Ovary (tissue), 3 donors: ENCODE measurements around the gene RPTOR.

Experiments
- POLR2A ChIP-seq: fragments of 450-650 bp; IDR thresholded peaks from one replicate; pipeline ENCODE4 v1.6.1; 2017; ENCODE audit warnings: antibody characterized with exemption, mild to moderate bottlenecking, moderate library complexity
- TF ChIP-seq, protein P1 (sequence below), 3 donors: fragments of 450-650 bp in 2 of 3; fragments of 200-600 bp in 1 of 3; IDR thresholded peaks; one replicate each; pipeline versions ENCODE4 v1.5.1 to v1.8.0; 2016 to 2022; ENCODE audit warnings: antibody characterized with exemption in 3 of 3, mild to moderate bottlenecking in 1 of 3
- donor health status: DM: no; HTN: no; CAD: no.

DNA sequence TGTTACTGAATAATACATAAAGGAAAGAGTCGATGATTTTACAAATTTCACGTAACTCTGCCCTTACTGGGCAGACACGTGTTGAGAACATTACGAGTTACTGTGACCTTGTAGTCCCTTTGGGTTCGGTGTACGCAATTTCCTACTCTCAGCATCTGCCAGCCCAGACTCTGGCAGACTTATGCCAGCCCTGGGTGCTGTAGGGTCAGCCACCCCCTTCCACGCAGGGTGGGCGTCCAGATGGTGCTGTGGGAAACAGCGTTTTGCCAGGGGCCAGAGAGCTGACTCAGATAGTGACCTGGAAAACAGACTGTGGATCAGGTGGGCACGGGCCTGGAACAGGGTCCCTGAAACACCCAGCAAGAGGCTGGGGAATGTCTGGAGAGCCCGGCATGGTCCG lies 148.9 kb downstream of the RPTOR start:
- no peak for TF ChIP-seq POLR2A
- TF ChIP-seq, protein P1, sequence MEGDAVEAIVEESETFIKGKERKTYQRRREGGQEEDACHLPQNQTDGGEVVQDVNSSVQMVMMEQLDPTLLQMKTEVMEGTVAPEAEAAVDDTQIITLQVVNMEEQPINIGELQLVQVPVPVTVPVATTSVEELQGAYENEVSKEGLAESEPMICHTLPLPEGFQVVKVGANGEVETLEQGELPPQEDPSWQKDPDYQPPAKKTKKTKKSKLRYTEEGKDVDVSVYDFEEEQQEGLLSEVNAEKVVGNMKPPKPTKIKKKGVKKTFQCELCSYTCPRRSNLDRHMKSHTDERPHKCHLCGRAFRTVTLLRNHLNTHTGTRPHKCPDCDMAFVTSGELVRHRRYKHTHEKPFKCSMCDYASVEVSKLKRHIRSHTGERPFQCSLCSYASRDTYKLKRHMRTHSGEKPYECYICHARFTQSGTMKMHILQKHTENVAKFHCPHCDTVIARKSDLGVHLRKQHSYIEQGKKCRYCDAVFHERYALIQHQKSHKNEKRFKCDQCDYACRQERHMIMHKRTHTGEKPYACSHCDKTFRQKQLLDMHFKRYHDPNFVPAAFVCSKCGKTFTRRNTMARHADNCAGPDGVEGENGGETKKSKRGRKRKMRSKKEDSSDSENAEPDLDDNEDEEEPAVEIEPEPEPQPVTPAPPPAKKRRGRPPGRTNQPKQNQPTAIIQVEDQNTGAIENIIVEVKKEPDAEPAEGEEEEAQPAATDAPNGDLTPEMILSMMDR (IDR thresholded peaks at IDR 0.05), result no peak
